Measurements from ENCODE around the gene METRNL.
"Not testable (repeated sequence)": the region's sequence is repeated elsewhere in the genome, so short reads cannot be mapped to it uniquely, and the experiment has no call there.

Gene METRNL

GRCh38 chr17:83053021-83053681 is 26.3 kb upstream of the METRNL start:
- Histone ChIP-seq H3K4me3 (ENCODE audit: low read length) (peak overlapping the region; percentile 48), H3K27ac (ENCODE audit: low read depth, low read length) (peak overlapping the region; percentile 45), H3K9me3 (ENCODE audit: control insufficient read depth, insufficient read depth, low read length) (peaks cover 5% of the 10 kb centered on the region; the same call in 1 of the 2 replicates), H4K20me1 (ENCODE audit: control insufficient read depth, insufficient read depth, low read depth, low read length) (no peaks in the 10 kb centered on the region), H3K4me1 (ENCODE audit: control insufficient read depth, low read length) (peaks cover 60% of the 10 kb centered on the region), H3F3A (ENCODE audit: control insufficient read depth, insufficient read depth) (peaks cover 20% of the 10 kb centered on the region), H3K9me2 (replicated peaks; ENCODE audit: control insufficient read depth, low read length) (no peaks in the 10 kb centered on the region), H3K36me3 (ENCODE audit: control insufficient read depth, low read length) (peaks cover 10% of the 10 kb centered on the region), H3K27me3 (ENCODE audit: control insufficient read depth, low read length) (no peaks in the 10 kb centered on the region), H3K4me2 (ENCODE audit: low read length) (peak overlapping the region; percentile 54), H3K79me2 (ENCODE audit: control insufficient read depth, low read length) (peaks cover 3% of the 10 kb centered on the region; the same call in 1 of the 2 replicates)
- TF ChIP-seq CTCF (IDR thresholded peaks at IDR 0.05; ENCODE audit: low read depth, low read length, poor library complexity, severe bottlenecking): no peak
- no peak for TF ChIP-seq EZH2phosphoT487 (IDR thresholded peaks at IDR 0.05; ENCODE audit: borderline replicate concordance, low read length)

GRCh38 chr17:83053739-83054451 is 25.5 kb upstream of the METRNL start:
- TF ChIP-seq EZH2phosphoT487 (IDR thresholded peaks at IDR 0.05; ENCODE audit: borderline replicate concordance, low read length) (no peak), CTCF (IDR thresholded peaks at IDR 0.05; ENCODE audit: low read depth, low read length, poor library complexity, severe bottlenecking) (no peak)
- peak overlapping the region; percentile 54 for H3K4me2 ChIP-seq (ENCODE audit: low read length)

GRCh38 chr17:83054518-83055125 is 24.8 kb upstream of the METRNL start:
- peaks cover 4% of the 10 kb centered on the region; the same call in 1 of the 2 replicates for H3K36me3 ChIP-seq (ENCODE audit: control insufficient read depth, low read length)
- TF ChIP-seq CTCF (IDR thresholded peaks at IDR 0.05; ENCODE audit: low read depth, low read length, poor library complexity, severe bottlenecking) (no peak), EZH2phosphoT487 (IDR thresholded peaks at IDR 0.05; ENCODE audit: borderline replicate concordance, low read length) (no peak)
- H3K79me2 ChIP-seq (ENCODE audit: control insufficient read depth, low read length): peaks cover 3% of the 10 kb centered on the region; the same call in 1 of the 2 replicates
- no peaks in the 10 kb centered on the region for H4K20me1 ChIP-seq (ENCODE audit: control insufficient read depth, insufficient read depth, low read depth, low read length)
- no peaks in the 10 kb centered on the region for H3K9me2 ChIP-seq (replicated peaks; ENCODE audit: control insufficient read depth, low read length)
- no peak overlapping the region for H3K4me3 ChIP-seq (ENCODE audit: low read length)
- peaks cover 20% of the 10 kb centered on the region for H3F3A ChIP-seq (ENCODE audit: control insufficient read depth, insufficient read depth)
- peaks cover 5% of the 10 kb centered on the region; the same call in 1 of the 2 replicates for H3K9me3 ChIP-seq (ENCODE audit: control insufficient read depth, insufficient read depth, low read length)
- H3K4me2 ChIP-seq (ENCODE audit: low read length): peak overlapping the region; percentile 19; the same call in 1 of the 2 replicates
- H3K27ac ChIP-seq (ENCODE audit: low read depth, low read length): peak overlapping the region; percentile 45; the same call in 1 of the 2 replicates
- H3K27me3 ChIP-seq (ENCODE audit: control insufficient read depth, low read length): no peaks in the 10 kb centered on the region
- H3K4me1 ChIP-seq (ENCODE audit: control insufficient read depth, low read length): peaks cover 46% of the 10 kb centered on the region

More at GRCh38 chr17:83053739-83054451, 25.5 kb upstream of the METRNL start:
- Histone ChIP-seq H3K36me3 (ENCODE audit: control insufficient read depth, low read length) (peaks cover 4% of the 10 kb centered on the region; the same call in 1 of the 2 replicates), H3K27me3 (ENCODE audit: control insufficient read depth, low read length) (no peaks in the 10 kb centered on the region), H3K79me2 (ENCODE audit: control insufficient read depth, low read length) (peaks cover 3% of the 10 kb centered on the region; the same call in 1 of the 2 replicates), H3K4me3 (ENCODE audit: low read length) (peak overlapping the region; percentile 48), H3K9me2 (replicated peaks; ENCODE audit: control insufficient read depth, low read length) (no peaks in the 10 kb centered on the region), H3F3A (ENCODE audit: control insufficient read depth, insufficient read depth) (peaks cover 20% of the 10 kb centered on the region), H4K20me1 (ENCODE audit: control insufficient read depth, insufficient read depth, low read depth, low read length) (no peaks in the 10 kb centered on the region), H3K9me3 (ENCODE audit: control insufficient read depth, insufficient read depth, low read length) (peaks cover 5% of the 10 kb centered on the region; the same call in 1 of the 2 replicates), H3K27ac (ENCODE audit: low read depth, low read length) (peak overlapping the region; percentile 45), H3K4me1 (ENCODE audit: control insufficient read depth, low read length) (peaks cover 53% of the 10 kb centered on the region)

GRCh38 chr17:83055176-83055575 is 24.2 kb upstream of the METRNL start:
- H3K4me2 ChIP-seq (ENCODE audit: low read length); H3K27me3 ChIP-seq (ENCODE audit: control insufficient read depth, low read length); H3K9me3 ChIP-seq (ENCODE audit: control insufficient read depth, insufficient read depth, low read length); H3K27ac ChIP-seq (ENCODE audit: low read depth, low read length); H3K4me3 ChIP-seq (ENCODE audit: low read length); H4K20me1 ChIP-seq (ENCODE audit: control insufficient read depth, insufficient read depth, low read depth, low read length); H3K36me3 ChIP-seq (ENCODE audit: control insufficient read depth, low read length); H3K79me2 ChIP-seq (ENCODE audit: control insufficient read depth, low read length); H3K9me2 ChIP-seq (replicated peaks; ENCODE audit: control insufficient read depth, low read length): not testable (repeated sequence)
- peaks cover 16% of the 10 kb centered on the region for H3F3A ChIP-seq (ENCODE audit: control insufficient read depth, insufficient read depth)
- peaks cover 40% of the 10 kb centered on the region for H3K4me1 ChIP-seq (ENCODE audit: control insufficient read depth, low read length)
